HG03378 (cell line): Measurements from ENCODE around the gene DCUN1D3.

Source experiments
- ATAC-seq: cut with Tn5 transposase; IDR thresholded peaks from one replicate; pipeline ENCODE4 v1.9.1; 2021; ENCODE audit warnings: mild to moderate bottlenecking, moderate library complexity; ENCODE audit not compliant: unreplicated experiment

DCUN1D3 gene

DNA sequence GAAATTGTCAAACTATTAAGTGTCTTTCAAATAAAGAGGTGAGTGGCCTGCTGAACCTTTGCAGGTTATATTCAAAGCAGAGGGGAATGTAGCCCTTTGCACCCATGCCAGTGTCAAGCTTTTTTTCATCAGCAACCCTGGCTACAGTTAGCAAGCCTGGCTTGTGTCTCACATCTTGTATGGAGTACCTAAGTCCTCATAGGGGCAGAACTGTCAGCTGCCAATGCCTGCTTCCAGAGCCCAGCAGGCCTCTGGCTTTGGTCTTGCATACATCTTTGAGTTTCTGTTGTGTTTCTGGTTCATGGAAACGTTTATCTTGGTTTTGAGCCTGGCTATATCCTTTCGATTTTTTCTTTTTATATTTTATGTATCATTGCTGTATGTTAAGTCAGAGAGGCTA lies 67.1 kb downstream of the DCUN1D3 start:
- ATAC-seq: no peak

DNA sequence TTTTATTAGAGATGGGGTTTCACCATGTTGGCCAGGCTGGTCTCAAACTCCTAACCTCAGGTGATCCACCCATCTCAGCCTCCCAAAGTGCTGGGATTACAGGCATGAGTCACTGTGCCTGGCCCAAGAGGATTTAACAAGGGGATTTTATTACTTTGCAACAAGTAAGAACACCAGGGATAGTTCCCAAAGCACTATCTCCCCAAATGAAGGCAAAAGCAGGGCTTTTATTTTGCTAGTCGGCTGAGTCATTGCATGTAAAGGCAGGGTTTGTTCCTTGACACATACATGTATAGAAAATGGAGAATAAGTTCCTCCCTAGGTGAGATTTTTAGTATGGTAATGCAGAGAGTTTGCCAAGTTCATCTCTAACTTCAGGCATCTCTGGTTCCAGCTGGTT lies 69.8 kb downstream of the DCUN1D3 start:
- ATAC-seq: no peak

DNA sequence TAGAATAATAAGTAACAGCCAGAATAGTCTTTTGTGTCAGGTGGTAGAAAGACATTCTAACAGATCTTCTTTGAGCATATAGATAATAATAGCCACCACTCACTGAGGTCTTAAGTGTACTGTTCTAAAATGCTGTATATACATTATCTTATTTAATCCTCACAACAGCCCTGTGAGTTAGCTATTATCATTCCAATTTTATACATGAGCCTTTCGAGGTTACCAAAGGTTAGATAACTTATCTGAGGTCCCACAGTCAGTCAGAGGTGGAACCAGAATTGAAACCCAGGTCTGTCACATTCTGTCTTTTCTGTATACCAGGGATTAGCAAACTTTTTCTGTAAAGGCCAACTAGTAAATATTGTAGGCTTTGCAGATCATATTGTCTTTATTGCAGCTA lies 70.6 kb downstream of the DCUN1D3 start:
- no peak for ATAC-seq

DNA sequence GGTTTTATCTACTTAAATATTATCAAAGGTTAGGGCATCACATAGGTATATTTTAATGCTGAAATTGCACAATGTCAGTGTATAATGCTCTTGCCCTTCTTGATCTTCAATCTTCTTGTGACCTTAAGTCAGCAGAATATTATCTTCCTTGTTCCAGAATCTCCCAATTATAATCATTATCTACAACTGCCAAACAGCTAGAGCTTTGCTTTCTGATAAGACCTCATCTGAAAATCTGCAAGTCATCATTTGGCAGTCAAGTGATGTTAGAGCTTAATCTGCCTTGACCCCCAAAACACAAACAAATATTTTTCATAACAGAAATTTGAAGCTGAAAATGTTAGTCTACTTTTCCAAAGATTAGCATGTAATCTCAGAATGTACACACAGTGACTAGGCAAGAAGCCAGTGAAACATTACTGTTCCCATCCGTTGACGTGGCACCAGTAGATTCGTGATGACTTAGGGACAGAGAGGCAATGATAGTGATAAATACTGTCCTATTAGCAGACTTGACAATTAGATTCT lies 74.1 kb downstream of the DCUN1D3 start:
- no peak for ATAC-seq

DNA sequence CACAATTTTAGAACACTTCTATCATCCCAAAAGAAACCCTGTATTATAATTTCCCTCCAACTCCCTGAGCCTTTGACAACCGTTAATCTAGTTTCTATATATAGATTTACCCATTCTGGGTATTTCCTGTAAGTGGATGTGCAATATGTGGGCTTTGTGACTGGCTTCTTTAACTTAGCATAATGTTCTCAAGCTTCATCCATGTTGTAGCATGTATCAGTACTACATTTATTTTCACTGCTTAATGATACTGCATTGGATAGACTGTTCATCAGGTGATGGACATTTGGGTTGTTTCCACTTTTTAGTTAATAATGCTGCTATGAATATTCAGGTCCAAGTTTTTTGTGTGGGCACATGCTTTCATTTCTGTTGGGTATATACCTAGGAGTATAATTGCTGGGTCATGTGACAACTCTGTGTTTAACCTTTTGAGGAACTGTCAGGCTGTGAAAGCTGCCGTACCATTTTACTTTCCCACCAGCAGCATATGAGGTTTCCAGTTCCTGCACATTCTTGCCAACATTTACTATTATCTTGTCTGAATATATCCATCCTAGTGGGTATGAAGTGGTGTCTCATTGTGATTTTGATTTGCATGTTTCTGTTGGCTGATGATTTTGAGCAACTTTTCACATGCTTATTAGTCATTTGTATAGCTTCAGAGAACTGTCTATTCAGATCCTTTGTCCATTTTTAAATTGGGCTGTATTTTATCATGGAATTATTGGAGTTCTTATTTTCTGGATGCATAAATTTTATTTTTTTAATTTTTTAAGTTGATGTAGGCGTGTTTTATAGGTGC lies 77.4 kb downstream of the DCUN1D3 start:
- no peak for ATAC-seq

DNA sequence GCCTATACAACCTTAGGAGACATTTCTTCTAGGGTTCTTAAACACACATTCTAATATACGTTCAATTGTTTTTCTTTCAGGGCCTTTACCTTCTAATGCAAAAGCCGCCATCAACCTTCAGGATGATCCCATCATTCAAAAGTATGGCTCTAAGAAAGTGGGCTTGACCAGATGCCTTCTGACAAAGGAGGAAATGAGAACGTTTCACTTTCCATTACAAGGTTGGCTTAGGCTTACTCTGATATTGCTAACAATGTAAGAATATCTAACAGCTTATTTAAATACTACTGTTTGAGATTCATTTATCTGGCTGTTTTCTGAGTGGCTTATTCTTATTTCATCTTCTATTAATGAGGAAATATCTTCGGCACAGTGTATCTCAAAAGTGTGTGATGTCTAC lies 78.5 kb downstream of the DCUN1D3 start:
- ATAC-seq: no peak

DNA sequence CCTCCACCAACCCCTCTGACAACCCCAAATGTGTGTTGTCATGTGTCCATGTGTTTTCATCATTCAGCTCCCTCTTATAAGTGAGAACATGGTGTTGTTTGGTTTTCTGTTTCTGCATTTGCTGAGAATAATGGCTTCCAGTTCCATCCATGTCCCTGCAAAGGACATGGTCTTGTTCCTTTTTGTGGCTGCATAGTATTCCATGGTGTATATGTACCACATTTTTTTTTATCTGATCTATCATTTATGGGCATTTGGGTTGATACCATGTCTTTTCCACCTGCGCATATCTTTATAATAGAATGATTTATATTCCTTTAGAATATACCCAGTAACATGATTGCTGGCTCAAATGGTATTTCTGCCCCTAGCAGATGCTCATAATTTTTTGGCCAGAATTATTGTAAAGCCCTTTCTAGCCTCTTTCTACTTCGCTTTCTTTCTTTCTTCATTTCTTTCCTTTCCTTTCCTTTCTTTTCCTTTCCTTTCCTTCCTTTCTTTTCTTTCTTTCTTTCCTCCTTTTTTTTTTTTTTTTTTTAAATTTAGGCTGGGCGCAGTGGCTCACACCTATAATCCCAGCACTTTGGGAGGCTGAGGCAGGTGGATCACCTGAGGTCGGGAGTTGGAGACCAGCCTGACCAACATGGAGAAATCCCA lies 81.1 kb downstream of the DCUN1D3 start:
- no peak for ATAC-seq

DNA sequence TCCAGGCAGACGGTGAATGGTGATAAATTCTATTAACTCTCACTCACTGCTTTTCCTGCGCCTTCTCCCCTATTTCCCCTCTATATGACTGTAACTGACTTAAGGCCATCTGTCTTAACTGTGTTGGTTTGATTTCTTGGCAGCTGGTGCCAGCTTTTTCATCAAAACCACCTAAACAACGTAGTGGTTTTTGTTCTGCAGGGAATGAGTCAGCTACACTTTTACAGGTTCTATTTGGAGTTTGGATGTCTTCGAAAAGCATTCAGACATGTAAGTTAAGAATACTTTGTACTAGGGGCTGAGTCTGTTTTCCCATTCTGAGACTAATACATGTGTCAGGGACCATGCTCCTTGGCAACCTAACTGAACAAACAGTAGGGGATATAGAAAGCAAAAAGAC lies 85.4 kb downstream of the DCUN1D3 start:
- no peak for ATAC-seq

DNA sequence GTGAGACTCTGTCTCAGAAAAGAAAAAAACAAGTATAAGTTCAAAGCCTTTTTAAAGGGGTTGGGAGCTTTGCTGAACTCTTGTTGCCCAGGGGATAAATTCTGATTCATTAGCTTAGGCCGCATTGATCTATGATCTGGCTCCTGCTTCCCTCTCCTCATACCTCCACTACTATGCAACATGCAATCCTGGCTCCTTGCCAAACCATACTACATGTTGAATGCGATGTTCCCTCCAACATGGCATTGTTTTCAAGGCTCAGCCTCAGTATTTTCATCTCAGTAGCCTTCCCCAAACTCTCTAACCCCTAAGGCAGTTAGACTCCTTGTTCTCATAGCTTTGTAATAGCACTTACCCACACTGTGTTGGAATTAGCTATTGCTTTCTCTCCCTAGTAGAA lies 87.6 kb downstream of the DCUN1D3 start:
- ATAC-seq: no peak

DNA sequence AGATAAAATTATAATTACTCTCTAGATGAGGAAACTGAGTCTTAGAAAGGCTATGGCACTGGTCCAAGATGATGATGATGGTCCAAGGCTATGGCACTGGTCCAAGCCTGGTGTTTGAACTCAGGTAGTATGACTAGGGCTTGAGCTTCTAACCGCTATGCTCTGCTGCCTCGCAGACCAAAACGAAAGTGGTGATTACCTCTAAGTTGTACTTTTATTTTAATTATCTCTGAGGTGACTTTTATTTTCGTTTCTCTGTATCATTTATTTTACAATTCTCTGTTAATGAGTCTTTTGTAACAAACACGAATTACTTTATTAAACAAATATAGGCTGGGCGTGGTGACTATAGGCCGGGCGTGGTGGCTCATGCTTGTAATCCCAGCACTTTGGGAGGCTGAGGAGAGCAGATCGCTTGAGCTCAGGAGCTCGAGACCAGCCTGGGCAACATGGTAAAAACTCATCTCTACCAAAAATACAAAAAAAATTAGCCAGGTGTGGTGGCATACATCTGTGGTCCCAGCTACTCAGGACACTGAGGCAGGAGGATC lies 88.2 kb downstream of the DCUN1D3 start:
- ATAC-seq: no peak

DNA sequence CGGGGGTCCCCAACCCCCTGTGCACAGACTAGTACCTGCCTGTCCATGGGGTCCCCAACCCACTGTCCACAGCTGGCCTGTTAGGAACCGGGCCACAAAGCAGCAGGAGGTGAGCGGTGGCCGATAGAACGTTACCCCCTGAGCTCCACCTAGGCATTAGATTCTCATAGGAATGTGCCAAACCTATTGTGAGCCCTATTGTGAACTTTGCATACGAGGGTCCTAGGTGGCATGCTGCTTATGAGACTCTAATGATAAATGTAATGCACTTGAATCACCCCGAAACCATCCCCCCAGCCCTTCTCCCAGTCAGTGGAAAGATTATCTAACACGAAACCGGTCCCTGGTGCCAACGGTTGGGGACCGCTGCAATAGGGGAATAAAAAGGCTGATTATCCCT lies 92.3 kb downstream of the DCUN1D3 start:
- ATAC-seq: no peak

DNA sequence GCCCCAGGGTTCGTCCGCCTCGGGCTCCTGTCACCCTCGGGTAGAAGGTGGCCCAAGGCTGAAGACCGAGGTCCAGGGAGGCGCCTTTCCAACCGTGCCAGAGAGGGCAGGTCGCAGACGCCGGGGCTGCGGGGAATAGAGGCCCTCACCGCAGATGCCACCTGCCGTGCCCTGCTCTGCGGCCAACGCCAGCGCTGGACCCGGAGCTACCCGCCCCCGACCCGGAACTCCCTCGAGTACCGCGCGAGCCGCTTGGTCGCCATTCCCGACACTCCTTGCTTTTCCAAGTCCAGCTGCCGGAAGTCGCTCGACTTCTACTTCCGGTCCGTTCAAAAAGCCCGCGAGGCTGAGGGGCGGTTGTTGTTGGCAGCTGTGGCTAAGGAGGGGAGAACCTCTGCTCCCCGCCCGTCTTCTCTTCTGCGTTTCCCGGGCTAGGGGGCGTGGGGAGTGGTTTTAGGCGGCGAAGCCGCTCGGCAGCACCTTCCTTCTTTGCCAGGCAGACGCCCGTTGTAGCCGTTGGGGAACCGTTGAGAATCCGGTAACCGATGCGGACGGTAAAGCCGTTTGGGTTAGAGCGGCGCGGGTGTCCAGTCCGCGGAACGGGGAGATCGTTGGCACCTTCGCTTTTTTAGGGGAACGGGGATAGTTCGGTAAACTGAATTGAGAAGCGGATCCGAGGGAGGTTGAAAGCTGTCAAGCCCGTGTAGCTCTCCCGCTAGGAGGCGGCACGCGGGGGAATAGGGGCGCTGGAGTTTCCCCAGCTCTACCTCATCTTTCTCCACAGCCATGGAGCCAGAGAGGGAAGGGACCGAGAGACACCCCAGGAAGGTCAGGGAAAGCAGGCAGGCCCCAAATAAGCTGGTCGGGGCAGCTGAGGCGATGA lies 93.7 kb downstream of the DCUN1D3 start, which contains the start of the genes ERI2 and REXO5:
TSS of gene ERI2 (minus strand) at position 305 of the 883 bp plus-strand sequence. CDS start at position 263, 42 bp downstream.
TSS of gene REXO5 (plus strand) at position 360 of the 883 bp plus-strand sequence. CDS start at position 787, 427 bp downstream.
- peak; percentile 67 for ATAC-seq

DNA sequence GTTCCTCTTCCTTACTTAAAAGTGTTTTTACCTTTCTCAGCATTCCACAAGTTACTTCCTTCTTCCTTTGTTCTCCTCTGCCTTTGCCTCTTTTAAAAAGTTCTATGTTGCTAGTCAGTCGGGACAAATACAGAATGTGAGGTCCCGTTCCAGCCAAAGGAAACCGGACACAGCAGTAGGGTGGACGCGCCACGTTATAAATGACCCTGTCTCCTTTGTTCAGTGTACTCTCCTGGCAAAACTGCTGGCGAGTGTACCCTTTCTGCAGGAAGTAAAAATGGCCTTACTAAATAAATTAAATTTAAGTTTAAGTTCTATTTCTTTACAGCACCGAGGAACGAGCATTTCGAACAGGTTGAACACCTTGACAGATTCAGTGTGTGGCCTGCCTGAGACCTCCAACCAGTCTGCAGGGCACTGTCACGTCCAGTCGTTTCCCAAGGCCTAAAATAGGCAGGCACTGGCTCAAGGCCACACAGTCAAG lies 94.4 kb downstream of the DCUN1D3 start:
- peak; percentile 24 for ATAC-seq
